NCI-H1930 (cell line): Measurements from ENCODE around the gene OPRD1.
A peak's percentile ranks its signal among the peaks of the same experiment; 100 is the strongest.

Experiments
- DNase-seq, 2 experiments: peaks; one replicate each; lab custom pipeline; 2025; lab: John Stamatoyannopoulos, UW

OPRD1 gene

GRCh38 chr1:28910379-28911115, 98.6 kb downstream of the OPRD1 start:
- no peak for DNase-seq

- no peak for DNase-seq
Observed at GRCh38 chr1:28913786-28914227, 101.8 kb downstream of the OPRD1 start.

GRCh38 chr1:28914228-28915030, 102.5 kb downstream of the OPRD1 start, which contains the start of gene EPB41:
EPB41 (plus strand) TSS chr1:28914569; CDS start chr1:28987438, 72,869 bp downstream.
- peak; percentile 90 to 95 for DNase-seq

GRCh38 chr1:28915031-28915895, 103.3 kb downstream of the OPRD1 start:
- no peak for DNase-seq

GRCh38 chr1:28917757-28918118, 105.8 kb downstream of the OPRD1 start:
- no peak for DNase-seq
